Astrocyte (in vitro differentiated cells and primary cell): Measurements from ENCODE around the gene MFNG.

Experiments
- EZH2 ChIP-seq: IDR thresholded peaks from 2 replicates; pipeline ENCODE4 v1.6.1; 2012; ENCODE audit warnings: mild to moderate bottlenecking, low read length, inconsistent platforms; ENCODE audit not compliant: insufficient read depth
- TF ChIP-seq, protein P1 (sequence below): IDR thresholded peaks from 2 replicates; pipeline ENCODE4 v1.5.1; 2011; ENCODE audit warnings: low read depth, mild to moderate bottlenecking, inconsistent platforms, low read length, moderate library complexity; ENCODE audit not compliant: insufficient read depth

DNA sequence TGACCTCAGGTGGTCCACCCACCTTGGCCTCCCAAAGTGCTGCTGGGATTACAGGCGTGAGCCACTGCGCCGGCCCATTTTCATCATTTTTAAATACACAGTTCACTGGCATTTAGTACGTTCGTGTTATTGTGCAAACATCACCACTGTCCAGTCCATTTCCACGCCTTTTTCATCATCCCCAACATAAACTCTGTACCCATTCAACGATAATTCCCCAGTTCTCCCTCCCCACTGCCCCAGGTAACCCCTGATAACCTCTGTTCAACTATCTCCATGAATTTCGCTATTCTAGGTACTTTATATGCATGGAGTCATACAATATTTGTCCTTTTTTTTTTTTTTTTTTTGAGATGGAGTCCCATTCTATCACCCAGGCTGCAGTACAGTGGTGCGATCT is 40.7 kb downstream of the MFNG start:
- TF ChIP-seq, protein P1, sequence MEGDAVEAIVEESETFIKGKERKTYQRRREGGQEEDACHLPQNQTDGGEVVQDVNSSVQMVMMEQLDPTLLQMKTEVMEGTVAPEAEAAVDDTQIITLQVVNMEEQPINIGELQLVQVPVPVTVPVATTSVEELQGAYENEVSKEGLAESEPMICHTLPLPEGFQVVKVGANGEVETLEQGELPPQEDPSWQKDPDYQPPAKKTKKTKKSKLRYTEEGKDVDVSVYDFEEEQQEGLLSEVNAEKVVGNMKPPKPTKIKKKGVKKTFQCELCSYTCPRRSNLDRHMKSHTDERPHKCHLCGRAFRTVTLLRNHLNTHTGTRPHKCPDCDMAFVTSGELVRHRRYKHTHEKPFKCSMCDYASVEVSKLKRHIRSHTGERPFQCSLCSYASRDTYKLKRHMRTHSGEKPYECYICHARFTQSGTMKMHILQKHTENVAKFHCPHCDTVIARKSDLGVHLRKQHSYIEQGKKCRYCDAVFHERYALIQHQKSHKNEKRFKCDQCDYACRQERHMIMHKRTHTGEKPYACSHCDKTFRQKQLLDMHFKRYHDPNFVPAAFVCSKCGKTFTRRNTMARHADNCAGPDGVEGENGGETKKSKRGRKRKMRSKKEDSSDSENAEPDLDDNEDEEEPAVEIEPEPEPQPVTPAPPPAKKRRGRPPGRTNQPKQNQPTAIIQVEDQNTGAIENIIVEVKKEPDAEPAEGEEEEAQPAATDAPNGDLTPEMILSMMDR, result no peak
- TF ChIP-seq EZH2, result no peak
